ENCODE measurements around the gene TJP2.
"Not testable (repeated sequence)": the region's sequence is repeated elsewhere in the genome, so short reads cannot be mapped to it uniquely, and the experiment has no call there.

Gene TJP2

GRCh38 chr9:69272212-69272611, 98.1 kb downstream of the TJP2 start:
- in situ Hi-C loops (cut with HindIII; ENCODE audit: low sequenced_read_pairs) = no loop called here

GRCh38 chr9:69273161-69273560, 99.1 kb downstream of the TJP2 start:
- in situ Hi-C loops (cut with HindIII; ENCODE audit: low sequenced_read_pairs) = no loop called here

- in situ Hi-C loops (cut with HindIII; ENCODE audit: low sequenced_read_pairs) = no loop called here
Measured at GRCh38 chr9:69276775-69277174, 102.7 kb downstream of the TJP2 start.

GRCh38 chr9:69279084-69279731, 105.1 kb downstream of the TJP2 start:
- in situ Hi-C loops (cut with HindIII; ENCODE audit: low sequenced_read_pairs) = no loop called here

GRCh38 chr9:69279733-69280132, 105.7 kb downstream of the TJP2 start:
- in situ Hi-C loops (cut with HindIII; ENCODE audit: low sequenced_read_pairs) = no loop called here

- in situ Hi-C loops (cut with HindIII; ENCODE audit: low sequenced_read_pairs) = no loop called here
Measured at GRCh38 chr9:69283003-69283402, 108.9 kb downstream of the TJP2 start.

GRCh38 chr9:69292078-69292477, 118.0 kb downstream of the TJP2 start:
- in situ Hi-C loops (cut with HindIII; ENCODE audit: low sequenced_read_pairs) = no loop called here

GRCh38 chr9:69293156-69293555, 119.1 kb downstream of the TJP2 start:
- in situ Hi-C loops (cut with HindIII; ENCODE audit: low sequenced_read_pairs) = no loop called here

GRCh38 chr9:69295872-69296552, 121.9 kb downstream of the TJP2 start:
- in situ Hi-C loops (cut with HindIII; ENCODE audit: low sequenced_read_pairs) = no loop called here

GRCh38 chr9:69297300-69297980, 123.4 kb downstream of the TJP2 start:
- in situ Hi-C loops (cut with HindIII; ENCODE audit: low sequenced_read_pairs) = no loop called here

GRCh38 chr9:69299315-69299714, 125.2 kb downstream of the TJP2 start:
- in situ Hi-C loops (cut with HindIII; ENCODE audit: low sequenced_read_pairs) = no loop called here

- in situ Hi-C loops (cut with HindIII; ENCODE audit: low sequenced_read_pairs) = no loop called here
Measured at GRCh38 chr9:69299826-69300225, 125.7 kb downstream of the TJP2 start.

GRCh38 chr9:69303331-69303730, 129.3 kb downstream of the TJP2 start:
- in situ Hi-C loops (cut with HindIII; ENCODE audit: low sequenced_read_pairs) = no loop called here

GRCh38 chr9:69306895-69307445, 132.9 kb downstream of the TJP2 start:
- in situ Hi-C loops (cut with HindIII; ENCODE audit: low sequenced_read_pairs) = not testable (repeated sequence)

GRCh38 chr9:69307446-69308205, 133.5 kb downstream of the TJP2 start:
- in situ Hi-C loops (cut with HindIII; ENCODE audit: low sequenced_read_pairs) = no loop called here

- in situ Hi-C loops (cut with HindIII; ENCODE audit: low sequenced_read_pairs) = no loop called here
Measured at GRCh38 chr9:69308206-69308931, 134.3 kb downstream of the TJP2 start.

GRCh38 chr9:69313175-69313574, 139.1 kb downstream of the TJP2 start:
- in situ Hi-C loops (cut with HindIII; ENCODE audit: low sequenced_read_pairs) = no loop called here

GRCh38 chr9:69314547-69314946, 140.5 kb downstream of the TJP2 start:
- in situ Hi-C loops (cut with HindIII; ENCODE audit: low sequenced_read_pairs) = no loop called here

GRCh38 chr9:69317081-69317480, 143.0 kb downstream of the TJP2 start:
- in situ Hi-C loops (cut with HindIII; ENCODE audit: low sequenced_read_pairs) = no loop called here

- in situ Hi-C loops (cut with HindIII; ENCODE audit: low sequenced_read_pairs) = no loop called here
Measured at GRCh38 chr9:69317894-69318293, 143.8 kb downstream of the TJP2 start.
